A673 (cell line): ENCODE data around the gene KIAA0825.
"Not testable (repeated sequence)": the region's sequence is repeated elsewhere in the genome, so short reads cannot be mapped to it uniquely, and the experiment has no call there.

Source experiments
- EZH2 ChIP-seq: fragments of 200-600 bp; sonication (generic); IDR thresholded peaks from 2 replicates; pipeline ENCODE4 v1.6.1; 2017; ENCODE audit warnings: borderline replicate concordance, low read depth, mild to moderate bottlenecking, mixed read lengths, antibody characterized with exemption, low read length; ENCODE audit not compliant: poor library complexity, severe bottlenecking
- TF ChIP-seq, protein P1 (sequence below): fragments of 300-800, 200-600 bp; sonication (generic); conservative IDR thresholded peaks from 2 replicates; pipeline ENCODE4 v1.5.1; 2017; ENCODE audit warnings: low read depth, mild to moderate bottlenecking, antibody characterized with exemption, low read length, moderate library complexity, mixed read lengths

DNA sequence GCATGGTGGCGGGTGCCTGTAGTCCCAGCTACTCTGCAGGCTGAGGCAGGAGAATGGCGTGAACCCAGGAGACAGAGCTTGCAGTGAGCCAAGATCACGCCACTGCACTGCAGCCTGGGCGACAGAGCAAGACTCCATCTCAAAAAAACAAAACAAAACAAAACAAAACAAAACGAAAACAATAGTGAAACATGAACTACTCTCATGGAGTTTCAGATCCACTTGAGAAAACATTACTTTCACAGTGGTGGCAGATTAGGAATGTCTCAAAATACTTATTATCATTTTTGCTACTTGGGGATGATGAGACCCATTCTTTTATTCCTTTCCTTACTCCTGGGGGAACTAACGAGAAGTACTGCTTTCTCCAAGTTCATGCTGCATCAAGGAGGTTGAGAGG, 448.2 kb downstream of the KIAA0825 start:
- TF ChIP-seq, protein P1, sequence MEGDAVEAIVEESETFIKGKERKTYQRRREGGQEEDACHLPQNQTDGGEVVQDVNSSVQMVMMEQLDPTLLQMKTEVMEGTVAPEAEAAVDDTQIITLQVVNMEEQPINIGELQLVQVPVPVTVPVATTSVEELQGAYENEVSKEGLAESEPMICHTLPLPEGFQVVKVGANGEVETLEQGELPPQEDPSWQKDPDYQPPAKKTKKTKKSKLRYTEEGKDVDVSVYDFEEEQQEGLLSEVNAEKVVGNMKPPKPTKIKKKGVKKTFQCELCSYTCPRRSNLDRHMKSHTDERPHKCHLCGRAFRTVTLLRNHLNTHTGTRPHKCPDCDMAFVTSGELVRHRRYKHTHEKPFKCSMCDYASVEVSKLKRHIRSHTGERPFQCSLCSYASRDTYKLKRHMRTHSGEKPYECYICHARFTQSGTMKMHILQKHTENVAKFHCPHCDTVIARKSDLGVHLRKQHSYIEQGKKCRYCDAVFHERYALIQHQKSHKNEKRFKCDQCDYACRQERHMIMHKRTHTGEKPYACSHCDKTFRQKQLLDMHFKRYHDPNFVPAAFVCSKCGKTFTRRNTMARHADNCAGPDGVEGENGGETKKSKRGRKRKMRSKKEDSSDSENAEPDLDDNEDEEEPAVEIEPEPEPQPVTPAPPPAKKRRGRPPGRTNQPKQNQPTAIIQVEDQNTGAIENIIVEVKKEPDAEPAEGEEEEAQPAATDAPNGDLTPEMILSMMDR: not testable (repeated sequence)
- TF ChIP-seq EZH2: not testable (repeated sequence)
